GM04504 (cell line): ENCODE data around the gene PMP22.

Source experiments
- DNase-seq: peaks from one replicate; pipeline ENCODE4 v3.0.0-alpha.2; 2012; ENCODE audit warnings: low read depth

The PMP22 gene

DNA sequence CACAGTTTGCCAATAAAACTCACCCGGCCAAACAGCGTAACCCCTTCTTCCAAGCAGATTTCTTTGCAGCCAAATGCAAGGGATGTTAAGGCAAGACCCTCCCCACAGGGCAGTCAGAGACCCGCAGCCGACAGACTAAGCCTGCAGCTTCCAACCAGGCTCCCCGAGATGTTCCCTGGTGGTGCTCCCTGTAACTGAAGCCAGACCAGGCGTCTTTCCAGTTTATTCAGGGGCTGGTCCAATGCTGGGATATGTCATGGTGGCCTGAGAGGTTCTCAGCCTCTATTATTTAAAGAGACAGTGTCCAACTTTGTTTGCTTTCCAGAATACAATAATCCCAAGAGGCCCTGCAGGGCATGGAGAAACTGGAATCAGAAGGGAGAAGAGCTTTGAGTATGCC, at the start of gene PMP22:
PMP22 (minus strand) TSS at position 196 of the 400 bp plus-strand sequence. CDS start 4,599 bp downstream, outside the sequence.
- DNase-seq: no peak

GRCh38 chr17:15311996-15312395, 46.9 kb upstream of the PMP22 start:
- DNase-seq: no peak

DNA sequence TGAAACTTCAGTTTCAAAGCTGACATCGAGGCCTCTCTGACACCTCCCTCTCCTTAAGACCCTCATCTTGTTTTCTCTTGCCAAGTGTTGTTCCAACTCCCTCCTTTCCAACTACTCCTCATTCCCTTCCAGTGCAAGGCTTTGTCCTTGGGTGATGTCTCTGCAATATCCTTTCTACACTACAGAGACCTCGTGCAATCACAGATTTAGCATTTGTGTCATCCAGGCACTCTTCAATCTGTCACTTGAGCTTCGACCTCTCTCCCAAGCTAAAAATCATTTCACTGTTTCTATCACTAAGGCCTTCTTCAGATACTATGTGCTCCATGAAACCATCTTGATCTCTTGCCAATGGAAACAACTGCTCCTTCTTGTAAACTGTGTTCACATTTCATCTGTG, 44.7 kb upstream of the PMP22 start:
- DNase-seq: no peak

DNA sequence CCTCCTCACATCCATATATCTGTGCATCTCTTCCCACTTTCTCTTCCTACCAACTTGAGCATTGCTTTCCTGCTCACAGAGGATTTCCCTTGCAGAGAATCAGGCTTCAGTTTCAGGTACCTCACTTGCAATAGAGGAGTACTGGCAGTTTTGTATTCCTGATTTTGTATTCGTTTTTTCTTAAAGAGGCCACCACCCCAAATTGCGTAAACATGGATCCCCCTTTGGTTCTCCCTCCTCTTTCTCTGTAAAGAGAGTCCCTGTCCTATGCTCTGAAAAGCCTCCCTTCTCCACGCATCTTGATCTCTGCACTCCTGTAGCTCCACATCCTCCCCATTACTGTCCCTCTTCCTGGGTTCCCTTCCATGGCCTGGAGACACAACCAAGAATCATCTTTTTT, 44.1 kb upstream of the PMP22 start:
- DNase-seq: no peak

GRCh38 chr17:15308758-15309157, 43.6 kb upstream of the PMP22 start:
- no peak for DNase-seq

DNA sequence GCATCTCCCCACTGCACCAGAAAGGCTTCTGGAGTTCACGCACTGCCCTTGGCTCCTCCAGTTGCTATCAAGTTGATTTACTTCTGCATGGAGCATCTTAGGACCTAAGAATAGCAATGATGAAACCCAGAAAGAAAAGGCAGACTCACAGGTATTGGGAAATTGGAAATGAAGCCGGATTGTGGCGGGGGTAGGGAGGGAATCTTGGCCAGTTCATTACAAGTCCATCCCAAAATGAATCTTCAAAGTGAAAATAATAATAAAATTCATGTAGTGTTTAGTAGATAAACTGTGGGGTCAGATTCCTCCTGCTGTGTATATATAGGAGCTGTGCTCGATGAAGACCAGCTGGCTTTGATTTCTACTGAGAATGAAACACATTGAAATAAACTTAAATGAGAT, 42.6 kb upstream of the PMP22 start:
- no peak for DNase-seq

GRCh38 chr17:15303851-15304250, 38.7 kb upstream of the PMP22 start:
- no peak for DNase-seq

GRCh38 chr17:15303268-15303667, 38.1 kb upstream of the PMP22 start:
- no peak for DNase-seq

- no peak for DNase-seq
Measured at GRCh38 chr17:15301845-15302244, 36.7 kb upstream of the PMP22 start.

GRCh38 chr17:15298176-15298575, 33.0 kb upstream of the PMP22 start:
- peak; percentile 59 for DNase-seq

GRCh38 chr17:15293558-15293957, 28.4 kb upstream of the PMP22 start:
- no peak for DNase-seq

GRCh38 chr17:15291674-15292361, 26.7 kb upstream of the PMP22 start:
- no peak for DNase-seq

DNA sequence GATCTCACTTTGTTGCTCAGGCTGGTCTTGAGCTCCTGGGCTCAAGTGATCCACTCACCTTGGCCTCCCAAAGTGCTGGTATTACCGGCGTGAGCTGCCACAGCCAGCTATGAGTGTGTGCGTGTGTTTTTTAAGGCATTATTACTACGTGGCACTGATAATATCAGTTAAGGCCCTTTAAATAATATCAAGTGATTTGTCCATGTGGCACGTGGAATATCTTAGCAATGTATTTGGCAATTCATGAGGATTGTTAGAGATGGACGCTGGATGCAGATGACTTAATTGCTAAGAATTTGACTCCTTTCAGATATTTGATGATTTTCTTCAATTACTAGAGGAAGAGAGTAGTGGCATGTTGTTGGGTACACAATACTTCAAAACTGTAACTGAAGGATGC, 25.5 kb upstream of the PMP22 start:
- DNase-seq: no peak

GRCh38 chr17:15289285-15290183, 24.4 kb upstream of the PMP22 start:
- DNase-seq: no peak

- DNase-seq: no peak
Measured at GRCh38 chr17:15288859-15289258, 23.7 kb upstream of the PMP22 start.

GRCh38 chr17:15287538-15288267, 22.6 kb upstream of the PMP22 start:
- DNase-seq: no peak

- no peak for DNase-seq
Measured at GRCh38 chr17:15285466-15285865, 20.3 kb upstream of the PMP22 start.

GRCh38 chr17:15284537-15284936, 19.4 kb upstream of the PMP22 start:
- DNase-seq: no peak

DNA sequence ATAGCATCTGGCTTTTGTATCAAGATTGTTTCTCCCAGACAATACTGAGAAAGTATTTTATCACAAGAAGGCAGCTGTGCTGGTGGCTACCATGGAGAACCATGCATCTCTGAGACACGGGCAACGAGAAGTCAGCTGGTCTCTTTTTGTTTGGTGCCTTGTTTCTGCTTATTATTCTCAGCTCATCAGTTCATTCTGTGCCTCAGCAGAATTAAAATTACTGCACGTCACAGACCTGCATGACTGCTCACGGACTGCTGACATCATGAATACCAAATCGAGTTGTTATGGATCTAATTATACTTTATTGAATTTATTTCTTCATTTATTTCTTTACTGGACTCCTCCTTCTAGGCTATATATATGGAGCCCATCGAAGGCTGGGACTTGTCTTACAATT, 19.0 kb upstream of the PMP22 start:
- DNase-seq: no peak

GRCh38 chr17:15281909-15282308, 16.8 kb upstream of the PMP22 start:
- no peak for DNase-seq

DNA sequence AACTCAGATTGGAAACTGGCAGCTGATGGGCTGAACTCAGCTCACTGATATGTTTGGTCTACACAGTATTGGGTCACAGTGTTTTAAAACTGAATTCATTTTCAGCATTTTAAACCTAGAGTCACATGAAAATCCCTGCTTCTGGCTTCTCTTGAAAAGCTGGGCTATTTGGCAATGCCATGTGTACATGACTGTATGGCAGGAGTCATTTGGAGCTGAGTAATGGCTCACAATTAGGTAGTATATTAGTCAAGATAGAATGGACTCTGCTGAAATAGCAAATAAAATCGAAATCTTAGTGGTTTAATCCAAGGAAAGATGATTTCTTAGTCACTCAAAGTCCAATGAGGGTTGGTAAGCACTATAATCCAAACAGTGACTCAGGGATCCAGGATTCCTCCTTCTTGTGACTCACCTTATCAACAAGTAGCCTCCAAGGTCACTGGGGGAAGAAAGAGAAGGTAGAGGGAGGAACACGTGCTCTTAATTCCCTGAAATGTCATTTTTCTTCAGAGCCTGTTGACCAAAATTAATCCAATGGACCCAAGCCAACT, 13.9 kb upstream of the PMP22 start:
- DNase-seq: peak; percentile 76

- DNase-seq: no peak
Measured at GRCh38 chr17:15278380-15278779, 13.3 kb upstream of the PMP22 start.
